ENCODE data around the gene EXOG.

EXOG gene

GRCh38 chr3:38549486-38549885, 53.3 kb downstream of the EXOG start:
- no peak for DNase-seq

GRCh38 chr3:38549957-38550840, 54.1 kb downstream of the EXOG start:
- no peak for DNase-seq

- DNase-seq: no peak
Observed at GRCh38 chr3:38551026-38551832, 55.1 kb downstream of the EXOG start.

- no peak for DNase-seq
Observed at GRCh38 chr3:38552364-38552763, 56.2 kb downstream of the EXOG start.

GRCh38 chr3:38553071-38553470, 56.9 kb downstream of the EXOG start:
- DNase-seq: no peak

GRCh38 chr3:38554127-38554827, 58.1 kb downstream of the EXOG start:
- no peak for DNase-seq

- DNase-seq: no peak
Observed at GRCh38 chr3:38555149-38555840, 59.2 kb downstream of the EXOG start.

- DNase-seq: no peak
Observed at GRCh38 chr3:38555926-38556325, 59.8 kb downstream of the EXOG start.

- DNase-seq: no peak
Observed at GRCh38 chr3:38556640-38557358, 60.7 kb downstream of the EXOG start.

- DNase-seq: no peak
Observed at GRCh38 chr3:38558864-38559263, 62.7 kb downstream of the EXOG start.

- no peak for DNase-seq
Observed at GRCh38 chr3:38560284-38560683, 64.1 kb downstream of the EXOG start.

- no peak for DNase-seq
Observed at GRCh38 chr3:38560996-38561717, 65.0 kb downstream of the EXOG start.

GRCh38 chr3:38561746-38562466, 65.8 kb downstream of the EXOG start:
- no peak for DNase-seq

- DNase-seq: no peak
Observed at GRCh38 chr3:38562467-38562925, 66.4 kb downstream of the EXOG start.

GRCh38 chr3:38563070-38563885, 67.1 kb downstream of the EXOG start:
- no peak for DNase-seq

GRCh38 chr3:38563886-38564270, 67.7 kb downstream of the EXOG start:
- DNase-seq: no peak

GRCh38 chr3:38564631-38565338, 68.6 kb downstream of the EXOG start:
- no peak for DNase-seq

GRCh38 chr3:38565339-38566214, 69.4 kb downstream of the EXOG start:
- DNase-seq: no peak
